AG04449 (cell line): ENCODE results near the gene NSG1.

ENCODE experiments used
- CTCF ChIA-PET: fragments of 350-600 bp; formaldehyde crosslinking; extraction: SDS; loops from one replicate; lab custom pipeline; 2021; ENCODE audit warnings: antibody characterized with exemption; lab: Yijun Ruan, JAX
- POLR2A ChIA-PET: fragments of 400-600, 350-600 bp; formaldehyde crosslinking; extraction: SDS; loops from one replicate; lab custom pipeline; 2020; ENCODE audit warnings: antibody characterized with exemption, inconsistent platforms; lab: Yijun Ruan, JAX
- DNase-seq: peaks from one replicate; pipeline ENCODE4 v3.0.0-alpha.2; 2010; ENCODE audit warnings: low read depth, low spot score
- H3K4me3 ChIP-seq: 2 replicates; pipeline ENCODE4 v1.5.1; 2011; ENCODE audit warnings: low read depth, mild to moderate bottlenecking, control low read depth, low read length
- CTCF ChIP-seq: IDR thresholded peaks from one replicate; pipeline ENCODE4 v1.5.1; 2011; ENCODE audit warnings: mild to moderate bottlenecking, moderate library complexity, low read length, control low read depth, inconsistent platforms; ENCODE audit not compliant: insufficient read depth; ENCODE audit errors: missing control alignments

Gene NSG1

GRCh38 chr4:4356106-4357041, 30.5 kb upstream of the NSG1 start:
- CTCF ChIA-PET, result interaction anchor here (0.8 to 1.4 kb wide), 3 partner anchors 23 to 104 kb away, joined by 3 to 4 read pairs (median 4); no protein-coding TSS in a partner anchor
- POLR2A ChIA-PET, result no interaction called here
- no peak for DNase-seq
- H3K4me3 ChIP-seq, result no peak overlapping the region
- no peak for TF ChIP-seq CTCF

- DNase-seq, result no peak
- TF ChIP-seq CTCF, result no peak
- ChIA-PET POLR2A (no interaction called here), CTCF (no interaction called here)
- no peak overlapping the region for H3K4me3 ChIP-seq
Observed at GRCh38 chr4:4358093-4358854, 28.6 kb upstream of the NSG1 start.

GRCh38 chr4:4361883-4362282, 25.0 kb upstream of the NSG1 start:
- CTCF ChIA-PET, result no interaction called here
- POLR2A ChIA-PET, result no interaction called here
- H3K4me3 ChIP-seq, result no peak overlapping the region
- no peak for TF ChIP-seq CTCF
- DNase-seq, result no peak

DNA sequence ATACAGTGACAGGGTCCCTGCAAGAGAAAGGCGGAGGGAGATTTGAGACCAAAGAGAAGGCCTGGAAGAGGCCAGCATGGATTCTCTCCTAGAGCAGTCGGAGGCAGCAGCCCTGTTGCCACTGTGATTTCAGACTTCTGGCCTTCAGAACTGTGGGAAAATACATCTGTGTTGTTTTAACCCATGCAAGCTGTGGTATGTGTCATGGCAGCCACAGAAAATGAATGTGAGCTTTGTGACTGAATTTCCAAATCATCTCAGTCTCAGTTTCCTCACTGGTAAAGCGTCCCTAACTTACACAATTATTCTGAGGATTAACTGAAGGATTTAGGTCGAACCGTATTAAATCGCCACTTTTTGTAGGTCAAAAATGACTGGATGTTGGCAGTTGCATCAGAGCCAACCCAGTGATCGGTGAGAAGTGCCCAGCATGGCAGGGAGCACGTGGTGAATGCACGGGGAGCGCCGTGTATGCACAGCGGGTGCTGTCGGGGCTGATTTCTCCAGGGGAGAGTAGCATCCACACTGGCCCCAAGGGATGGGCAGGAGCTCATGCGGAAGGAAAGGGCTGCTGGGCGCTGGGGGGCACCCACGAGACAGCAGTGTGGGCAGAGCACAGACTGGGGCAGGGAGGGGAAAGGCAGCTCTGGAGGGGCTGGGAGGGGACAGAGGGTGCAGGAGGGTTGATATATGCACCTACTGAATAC, 23.8 kb upstream of the NSG1 start:
- POLR2A ChIA-PET, result no interaction called here
- CTCF ChIA-PET, result no interaction called here
- H3K4me3 ChIP-seq, result no peak overlapping the region
- TF ChIP-seq CTCF, result no peak
- DNase-seq, result peak; percentile 5

GRCh38 chr4:4364061-4364460, 22.8 kb upstream of the NSG1 start:
- TF ChIP-seq CTCF, result no peak
- ChIA-PET POLR2A (no interaction called here), CTCF (no interaction called here)
- DNase-seq, result no peak
- H3K4me3 ChIP-seq, result no peak overlapping the region
